ENCODE measurements around the gene ACP7.

DNA sequence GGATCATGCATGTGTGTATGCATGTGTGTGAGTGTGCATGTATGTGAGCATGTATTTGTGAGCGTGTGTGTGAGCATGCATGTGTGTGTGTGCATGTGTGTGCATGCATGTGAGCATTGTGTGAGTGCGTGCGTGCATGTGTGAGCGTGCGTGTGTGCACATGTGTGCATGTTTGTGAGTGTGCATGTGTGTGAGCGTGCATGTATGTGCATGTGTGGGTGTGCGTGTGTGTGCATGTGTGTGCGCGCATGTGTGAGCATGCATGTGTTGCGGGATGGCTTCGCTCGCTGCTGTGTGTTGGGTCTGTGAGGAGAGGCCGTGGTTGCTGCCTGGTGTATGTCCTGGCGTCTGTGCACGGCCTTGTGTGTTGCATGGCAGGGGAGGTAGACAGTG lies 73.8 kb downstream of the ACP7 start:
- TF ChIP-seq, protein P1, sequence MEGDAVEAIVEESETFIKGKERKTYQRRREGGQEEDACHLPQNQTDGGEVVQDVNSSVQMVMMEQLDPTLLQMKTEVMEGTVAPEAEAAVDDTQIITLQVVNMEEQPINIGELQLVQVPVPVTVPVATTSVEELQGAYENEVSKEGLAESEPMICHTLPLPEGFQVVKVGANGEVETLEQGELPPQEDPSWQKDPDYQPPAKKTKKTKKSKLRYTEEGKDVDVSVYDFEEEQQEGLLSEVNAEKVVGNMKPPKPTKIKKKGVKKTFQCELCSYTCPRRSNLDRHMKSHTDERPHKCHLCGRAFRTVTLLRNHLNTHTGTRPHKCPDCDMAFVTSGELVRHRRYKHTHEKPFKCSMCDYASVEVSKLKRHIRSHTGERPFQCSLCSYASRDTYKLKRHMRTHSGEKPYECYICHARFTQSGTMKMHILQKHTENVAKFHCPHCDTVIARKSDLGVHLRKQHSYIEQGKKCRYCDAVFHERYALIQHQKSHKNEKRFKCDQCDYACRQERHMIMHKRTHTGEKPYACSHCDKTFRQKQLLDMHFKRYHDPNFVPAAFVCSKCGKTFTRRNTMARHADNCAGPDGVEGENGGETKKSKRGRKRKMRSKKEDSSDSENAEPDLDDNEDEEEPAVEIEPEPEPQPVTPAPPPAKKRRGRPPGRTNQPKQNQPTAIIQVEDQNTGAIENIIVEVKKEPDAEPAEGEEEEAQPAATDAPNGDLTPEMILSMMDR (IDR thresholded peaks at IDR 0.05), result no peak
- TF ChIP-seq POLR2A (IDR thresholded peaks at IDR 0.05) (no peak), EP300 (IDR thresholded peaks at IDR 0.05) (no peak)
